Astrocyte of the spinal cord (primary cell): ENCODE results near the gene P2RY8.
"Not testable (repeated sequence)": the region's sequence is repeated elsewhere in the genome, so short reads cannot be mapped to it uniquely, and the experiment has no call there.

ENCODE experiments used
- DNase-seq: peaks from one replicate; pipeline ENCODE4 v3.0.0; 2011; ENCODE audit warnings: low read depth, low spot score
- H3K4me3 ChIP-seq: 2 replicates; pipeline ENCODE4 v1.5.1; 2011; ENCODE audit warnings: low read depth, mild to moderate bottlenecking, low read length, moderate library complexity
- in situ Hi-C: cut with HindIII; loops from 2 replicates; pipeline ENCODE4 v1.10.0; 2017; ENCODE audit warnings: low sequenced_read_pairs
- TF ChIP-seq, protein P1 (sequence below): IDR thresholded peaks from 2 replicates; pipeline ENCODE4 v1.5.1; 2012; ENCODE audit warnings: low read depth, mild to moderate bottlenecking, low read length, inconsistent platforms

Gene P2RY8

DNA sequence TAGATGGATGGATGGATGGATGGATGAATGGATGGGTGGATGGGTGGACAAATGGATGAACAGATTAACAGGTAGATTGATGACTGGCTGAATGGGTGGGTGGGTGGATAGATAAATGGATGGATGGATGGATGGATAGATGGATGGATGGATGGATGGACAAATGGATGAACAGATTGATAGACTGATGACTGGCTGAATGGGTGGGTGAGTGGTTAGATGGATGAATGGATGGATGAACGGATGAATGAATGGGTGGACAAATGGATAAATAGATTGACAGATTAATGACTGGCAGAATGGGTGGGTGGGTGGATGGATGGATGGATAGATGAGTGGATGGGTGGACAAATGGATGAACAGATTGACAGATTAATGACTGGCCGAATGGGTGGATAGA, 40.9 kb upstream of the P2RY8 start:
- no peak overlapping the region for H3K4me3 ChIP-seq
- DNase-seq, result no peak
- TF ChIP-seq, protein P1, sequence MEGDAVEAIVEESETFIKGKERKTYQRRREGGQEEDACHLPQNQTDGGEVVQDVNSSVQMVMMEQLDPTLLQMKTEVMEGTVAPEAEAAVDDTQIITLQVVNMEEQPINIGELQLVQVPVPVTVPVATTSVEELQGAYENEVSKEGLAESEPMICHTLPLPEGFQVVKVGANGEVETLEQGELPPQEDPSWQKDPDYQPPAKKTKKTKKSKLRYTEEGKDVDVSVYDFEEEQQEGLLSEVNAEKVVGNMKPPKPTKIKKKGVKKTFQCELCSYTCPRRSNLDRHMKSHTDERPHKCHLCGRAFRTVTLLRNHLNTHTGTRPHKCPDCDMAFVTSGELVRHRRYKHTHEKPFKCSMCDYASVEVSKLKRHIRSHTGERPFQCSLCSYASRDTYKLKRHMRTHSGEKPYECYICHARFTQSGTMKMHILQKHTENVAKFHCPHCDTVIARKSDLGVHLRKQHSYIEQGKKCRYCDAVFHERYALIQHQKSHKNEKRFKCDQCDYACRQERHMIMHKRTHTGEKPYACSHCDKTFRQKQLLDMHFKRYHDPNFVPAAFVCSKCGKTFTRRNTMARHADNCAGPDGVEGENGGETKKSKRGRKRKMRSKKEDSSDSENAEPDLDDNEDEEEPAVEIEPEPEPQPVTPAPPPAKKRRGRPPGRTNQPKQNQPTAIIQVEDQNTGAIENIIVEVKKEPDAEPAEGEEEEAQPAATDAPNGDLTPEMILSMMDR, result no peak
- in situ Hi-C loops, result no loop called here

DNA sequence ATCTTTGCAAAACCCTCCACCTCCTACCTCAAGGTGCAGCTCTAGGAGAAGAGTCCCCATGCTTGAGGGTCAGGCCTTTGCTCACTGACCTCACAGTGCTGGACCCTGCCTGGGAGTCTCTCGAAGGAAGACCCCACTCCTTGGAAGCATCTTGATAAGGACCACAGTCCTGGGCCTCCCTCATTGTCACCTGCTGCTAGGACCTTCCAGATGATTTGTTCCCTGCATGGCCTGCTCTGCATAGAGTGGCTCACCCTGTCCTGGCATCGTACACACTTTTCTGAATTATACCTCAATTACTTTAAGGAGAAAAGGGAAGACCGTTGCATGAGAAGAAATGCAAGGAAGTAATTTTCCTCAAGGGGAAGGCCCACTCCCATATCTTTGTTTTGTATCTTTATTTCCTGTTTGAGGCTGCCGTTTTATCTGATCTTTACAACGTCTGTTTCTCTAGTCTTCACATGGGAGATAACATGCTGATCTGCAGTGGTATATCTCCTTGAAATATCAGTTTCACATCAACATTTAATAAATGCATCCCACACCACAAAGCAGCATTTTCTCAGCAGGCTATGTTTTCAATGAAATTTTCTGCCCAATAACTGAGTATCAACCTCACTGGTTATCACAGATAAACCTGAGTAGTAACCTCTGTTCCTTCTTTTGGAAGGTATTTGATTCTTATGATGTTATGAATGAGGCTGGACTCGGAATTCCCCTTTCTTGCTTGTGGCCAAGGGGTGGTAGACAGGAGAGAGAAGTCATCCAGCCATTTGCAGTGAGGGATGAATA, 39.4 kb upstream of the P2RY8 start:
- no peak for DNase-seq
- no peak overlapping the region for H3K4me3 ChIP-seq
- in situ Hi-C loops, result no loop called here
- TF ChIP-seq, protein P1, result no peak

DNA sequence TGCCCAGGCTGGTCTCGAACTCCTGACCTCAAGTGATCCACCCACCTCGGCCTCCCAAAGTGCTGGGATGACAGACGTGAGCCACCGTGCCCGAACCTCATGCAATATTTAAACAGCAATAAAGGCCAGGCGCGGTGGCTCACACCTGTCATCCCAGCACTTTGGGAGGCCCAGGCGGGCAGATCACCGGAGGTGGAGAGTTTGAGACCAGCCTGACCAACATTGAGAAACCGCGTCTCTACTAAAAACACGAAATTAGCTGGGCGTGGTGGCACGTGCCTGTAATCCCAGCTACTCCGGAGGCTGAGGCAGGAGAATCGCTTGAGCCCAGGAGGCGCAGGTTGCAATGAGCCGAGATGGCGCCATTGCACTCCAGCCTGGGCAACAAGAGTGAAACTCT, 37.2 kb upstream of the P2RY8 start:
- DNase-seq, H3K4me3 ChIP-seq, in situ Hi-C loops: not testable (repeated sequence)

DNA sequence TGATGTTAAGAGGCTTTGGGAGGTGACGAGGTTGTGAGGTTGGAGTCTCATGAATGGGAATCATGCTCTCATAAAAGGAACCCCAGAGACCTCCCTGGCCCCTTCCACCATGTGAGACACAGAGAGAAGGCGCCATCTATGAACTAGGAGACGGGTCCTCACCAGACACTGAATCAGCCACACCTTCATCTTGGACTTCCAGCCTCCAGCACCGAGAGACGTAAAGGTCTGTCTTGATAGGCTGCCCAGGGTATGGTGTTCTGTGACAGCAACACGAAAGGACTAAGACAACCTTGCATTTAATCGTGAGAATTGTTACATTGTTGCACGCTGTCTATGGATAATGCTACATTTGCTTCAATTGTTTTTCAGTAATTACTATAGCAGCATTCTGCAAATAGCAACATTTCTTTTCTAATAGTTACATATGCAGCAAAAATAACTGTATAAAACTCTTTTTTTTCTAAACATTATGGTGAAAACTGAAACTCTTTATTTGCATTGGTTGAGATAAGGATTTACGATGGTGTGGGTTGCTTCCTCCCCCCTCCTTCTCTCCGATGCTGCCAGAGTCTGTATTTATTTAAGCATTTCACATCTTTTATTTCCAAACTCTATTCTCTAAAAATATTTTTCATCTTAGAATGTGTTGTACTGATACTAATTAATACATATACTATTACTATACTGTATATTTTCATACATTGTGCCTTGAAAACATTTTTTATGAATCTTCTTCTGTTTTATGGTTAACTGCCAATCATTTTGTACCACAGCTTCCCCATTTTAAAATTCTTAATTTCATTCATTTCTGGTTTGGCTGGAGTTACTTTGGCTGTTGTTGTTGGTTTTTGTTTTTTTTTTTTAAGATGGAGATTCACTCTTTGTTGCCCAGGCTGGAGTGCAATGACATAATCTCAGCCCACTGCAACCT, 28.0 kb upstream of the P2RY8 start:
- DNase-seq, result no peak
- in situ Hi-C loops, result no loop called here
- H3K4me3 ChIP-seq, result no peak overlapping the region
- TF ChIP-seq, protein P1, result no peak

DNA sequence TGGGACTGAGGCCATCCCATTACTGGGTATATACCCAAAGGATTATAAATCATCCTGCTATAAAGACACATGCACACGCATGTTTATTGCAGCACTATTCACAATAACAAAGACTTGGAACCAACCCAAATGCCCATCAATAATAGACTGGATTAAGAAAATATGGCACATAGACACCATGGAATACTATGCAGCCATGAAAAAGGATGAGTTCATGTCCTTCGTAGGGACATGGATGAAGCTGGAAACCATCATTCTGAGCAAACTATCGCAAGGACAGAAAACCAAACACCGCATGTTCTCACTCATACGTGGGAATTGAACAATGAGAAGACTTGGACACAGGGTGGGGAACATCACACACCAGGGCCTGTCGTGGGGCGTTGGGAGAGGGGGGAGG, 27.1 kb upstream of the P2RY8 start:
- in situ Hi-C loops, DNase-seq, H3K4me3 ChIP-seq: not testable (repeated sequence)

DNA sequence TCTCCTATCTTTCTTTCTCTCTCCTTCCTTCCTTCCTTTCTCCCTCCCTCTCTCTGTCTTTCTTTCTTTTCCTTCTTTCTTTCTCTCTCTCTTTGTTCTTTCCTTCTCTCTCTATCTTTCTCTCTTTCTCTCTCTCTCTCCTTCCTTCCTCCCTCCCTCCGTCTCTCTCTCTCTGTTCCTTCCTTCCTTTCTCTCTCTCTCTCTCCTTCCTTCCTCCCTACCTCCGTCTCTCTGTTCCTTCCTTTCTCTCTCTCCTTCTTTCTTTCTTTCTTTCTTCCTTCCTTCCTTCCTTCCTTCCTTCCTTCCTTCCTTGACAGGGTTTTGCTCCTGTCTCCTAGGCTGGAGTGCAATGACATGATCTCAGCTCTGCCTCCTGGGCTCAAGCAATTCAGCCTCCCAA, 24.2 kb upstream of the P2RY8 start:
- in situ Hi-C loops, result no loop called here
- TF ChIP-seq, protein P1, result no peak
- no peak overlapping the region for H3K4me3 ChIP-seq
- no peak for DNase-seq

DNA sequence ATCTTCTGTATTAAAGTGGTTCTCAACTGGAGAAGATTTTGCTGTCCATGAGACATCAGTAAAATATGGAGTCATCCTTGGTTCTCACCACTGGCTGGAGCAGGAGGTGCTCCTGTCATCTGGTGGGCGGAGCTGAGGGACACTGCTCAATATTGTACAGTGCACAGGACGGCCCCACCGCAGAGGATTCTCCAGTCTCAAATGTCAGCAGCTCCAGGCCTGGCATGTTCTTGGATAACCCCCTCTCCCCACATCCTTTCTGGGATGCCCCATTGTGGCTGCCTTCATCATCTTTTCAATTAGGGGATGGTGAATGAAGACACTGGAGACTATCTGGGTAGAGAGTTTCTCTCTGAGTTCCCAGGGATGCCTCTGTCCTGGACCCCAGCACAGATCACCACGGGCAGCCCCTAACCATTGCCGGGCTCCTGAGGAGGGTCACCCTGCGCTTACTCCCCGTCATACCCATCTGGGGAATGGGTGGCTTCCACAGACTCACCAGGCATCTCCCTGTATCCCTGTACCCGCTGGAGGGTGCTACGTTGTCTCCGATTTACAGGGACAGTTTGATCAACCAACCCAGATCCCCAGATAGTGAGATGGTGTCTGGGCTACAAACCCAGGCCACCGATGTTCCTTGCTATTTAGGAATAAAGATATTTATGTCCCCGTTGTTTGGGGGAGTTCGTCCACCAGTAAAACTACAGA, 21.9 kb upstream of the P2RY8 start:
- H3K4me3 ChIP-seq, result no peak overlapping the region
- no peak for DNase-seq
- TF ChIP-seq, protein P1, result no peak
- in situ Hi-C loops, result no loop called here

DNA sequence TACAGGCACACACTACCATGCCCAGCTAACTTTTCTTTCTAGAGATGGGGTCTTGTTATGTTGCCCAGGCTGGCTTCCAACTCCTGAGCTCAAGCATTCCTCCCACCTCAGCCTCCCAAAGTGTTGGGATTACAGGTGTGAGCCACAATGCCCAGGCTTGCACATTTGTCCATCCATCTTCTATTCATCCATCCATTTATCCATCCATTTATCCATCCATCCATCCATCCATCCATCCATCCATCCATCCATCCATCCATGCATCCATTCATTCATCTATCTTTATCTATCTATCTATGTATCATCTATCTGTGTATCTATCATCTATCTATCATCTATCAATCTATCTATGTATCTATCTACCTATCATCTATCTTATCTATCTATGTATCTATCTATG, 20.5 kb upstream of the P2RY8 start:
- in situ Hi-C loops, DNase-seq, H3K4me3 ChIP-seq: not testable (repeated sequence)
